SK-N-SH (cell line): ENCODE results near the gene TMEM106A. TPM values are rescaled to one million over a fixed set of nuclear protein-coding genes. Genes with fewer than 3 reads are reported as not detected.
"Not testable (repeated sequence)": the region's sequence is repeated elsewhere in the genome, so short reads cannot be mapped to it uniquely, and the experiment has no call there.

Source experiments
- CTCF ChIA-PET: fragments of 300-600, 350-600 bp; formaldehyde crosslinking; extraction: SDS; loops from one replicate; lab custom pipeline; 2021; lab: Yijun Ruan, JAX
- POLR2A ChIA-PET: fragments of 350-600 bp; sonication (Branson Sonifier 250); formaldehyde crosslinking; extraction: SDS; loops from one replicate; lab custom pipeline; 2020; ENCODE audit warnings: antibody characterized with exemption, inconsistent platforms; lab: Yijun Ruan, JAX
- DNase-seq: peaks from one replicate; pipeline ENCODE4 v3.0.0; 2012
- H2AFZ ChIP-seq: fragments of 200-600 bp; sonication (generic); 2 replicates; pipeline ENCODE4 v1.8.1; 2016; ENCODE audit warnings: antibody characterized with exemption, mild to moderate bottlenecking, low read depth
- H3F3A ChIP-seq: fragments of 200-600 bp; sonication (generic); replicated peaks from 2 replicates; pipeline ENCODE3; 2016; ENCODE audit warnings: antibody characterized with exemption, mild to moderate bottlenecking; ENCODE audit not compliant: insufficient read depth
- H3K27ac ChIP-seq, 2 experiments: fragments of 200-500 bp in 1 of 2; fragments of 200-600 bp in 1 of 2; sonication (Bioruptor generic) in 1 of 2; sonication (generic), shearing (Covaris generic) in 1 of 2; 2 replicates each; pipeline versions ENCODE4 v1.5.1 to v1.6.1; 2014 to 2016; ENCODE audit warnings: low read depth in 2 of 2, inconsistent platforms in 1 of 2, low read length in 1 of 2, mild to moderate bottlenecking in 1 of 2, mixed read lengths in 1 of 2
- H3K27me3 ChIP-seq: fragments of 200-600 bp; sonication (generic), shearing (Covaris generic); 2 replicates; pipeline ENCODE4 v1.6.1; 2016; ENCODE audit warnings: mixed run types; ENCODE audit not compliant: insufficient read depth
- H3K36me3 ChIP-seq, 2 experiments: fragments of 200-500 bp in 1 of 2; fragments of 200-600 bp in 1 of 2; sonication (Bioruptor generic) in 1 of 2; sonication (generic) in 1 of 2; replicated peaks in 1 of 2; 2 replicates each; pipeline versions ENCODE3 to v1.5.1; 2014 to 2016; ENCODE audit warnings: low read length in 1 of 2, mild to moderate bottlenecking in 1 of 2; ENCODE audit not compliant: insufficient read depth in 2 of 2, control insufficient read depth in 1 of 2
- H3K4me1 ChIP-seq, 2 experiments: fragments of 200-500 bp in 1 of 2; fragments of 200-600 bp in 1 of 2; sonication (Bioruptor generic) in 1 of 2; sonication (generic), shearing (Covaris generic) in 1 of 2; 2 replicates each; pipeline versions ENCODE4 v1.5.1 to v1.6.1; 2014 to 2016; ENCODE audit warnings: low read depth in 1 of 2, low read length in 1 of 2, mixed run types in 1 of 2; ENCODE audit not compliant: insufficient read depth in 2 of 2, control insufficient read depth in 1 of 2
- H3K4me2 ChIP-seq: fragments of 200-600 bp; sonication (generic), shearing (Covaris generic); 2 replicates; pipeline ENCODE4 v1.6.1; 2017; ENCODE audit warnings: mixed run types
- H3K4me3 ChIP-seq, 2 experiments: fragments of 200-500 bp in 1 of 2; fragments of 200-600 bp in 1 of 2; sonication (Bioruptor generic) in 1 of 2; sonication (generic), shearing (Covaris generic) in 1 of 2; 2 replicates each; pipeline versions ENCODE4 v1.5.1 to v1.8.1; 2014 to 2016; ENCODE audit warnings: low read depth in 2 of 2, inconsistent platforms in 1 of 2, low read length in 1 of 2, mild to moderate bottlenecking in 1 of 2, mixed read lengths in 1 of 2, moderate library complexity in 1 of 2
- H3K79me2 ChIP-seq: fragments of 200-600 bp; sonication (generic); 2 replicates; pipeline ENCODE4 v1.8.1; 2017; ENCODE audit warnings: mild to moderate bottlenecking; ENCODE audit not compliant: insufficient read depth
- H3K9ac ChIP-seq: fragments of 200-600 bp; sonication (generic); 2 replicates; pipeline ENCODE4 v1.6.1; 2017; ENCODE audit warnings: mixed run types
- H3K9me2 ChIP-seq: fragments of 200-600 bp; sonication (generic); 2 replicates; pipeline ENCODE4 v1.6.1; 2017; ENCODE audit warnings: mixed run types
- H3K9me3 ChIP-seq: fragments of 200-600 bp; sonication (generic); 2 replicates; pipeline ENCODE4 v1.6.1; 2017; ENCODE audit warnings: mixed run types, mild to moderate bottlenecking, moderate library complexity
- H4K20me1 ChIP-seq: fragments of 200-600 bp; sonication (generic); 2 replicates; pipeline ENCODE4 v1.6.1; 2017; ENCODE audit warnings: mild to moderate bottlenecking, mixed run types; ENCODE audit not compliant: insufficient read depth
- WGBS: methylation state at CpG from one replicate; pipeline ENCODE4 v1.1.6; 2017; ENCODE audit warnings: low lambda C conversion rate; 5-methylcytosine and 5-hydroxymethylcytosine counted together
- polyA plus RNA-seq, 3 experiments: library from polyadenylated mRNA; depleted of rRNA; stranded (reverse); fragments of >200 nt; gene quantifications; 2 replicates each; pipeline ENCODE4 v1.2.3, GENCODE V29; 2012
- small RNA-seq, 7 experiments: library from RNA; depleted of rRNA; stranded (forward); fragments of <200 nt; gene quantifications; one replicate each; pipeline ENCODE3, GENCODE V24; 2012

Gene TMEM106A
- polyA plus RNA-seq, 1 of the 3 experiments (the other 2 are of a cell fraction): 0.12 TPM

GRCh38 chr17:43246456-43246855 is 34.8 kb downstream of the TMEM106A start:
- H3K9ac ChIP-seq, DNase-seq, H3K9me3 ChIP-seq, CTCF ChIA-PET, H3K27ac ChIP-seq, H3K9me2 ChIP-seq, H3K79me2 ChIP-seq, H2AFZ ChIP-seq, H3K27me3 ChIP-seq, H4K20me1 ChIP-seq, H3K4me3 ChIP-seq, POLR2A ChIA-PET, H3K4me2 ChIP-seq, H3K36me3 ChIP-seq, H3F3A ChIP-seq, H3K4me1 ChIP-seq: not testable (repeated sequence)
- 47% methylated on average over 18 of the region's 23 CpGs for WGBS

Small RNAs within 50 kb of the gene (small RNA-seq; reads per million reads assigned to genes)
- gene AC060780.2 (0 reads per million in 7 experiments), gene AC060780.3 (0 reads per million in 7 experiments), gene RF00004 (0 to 0.13 (median 0) reads per million in 7 experiments), gene RNU2-1 (0 reads per million in 7 experiments)

Other genes with a start within 250 kb of the TMEM106A start
- gene AARSD1, start 247.4 kb upstream of the TMEM106A start, polyA plus RNA-seq (2012; rRNA removed): 52.0 and 59.4 TPM in 2 replicates
- gene PTGES3L, start 231.8 kb upstream of the TMEM106A start, polyA plus RNA-seq (2012; rRNA removed): 1.4 and 1.7 TPM in 2 replicates
- 9.0 and 9.5 TPM in 2 replicates for gene RUNDC1, start 231.3 kb upstream of the TMEM106A start, polyA plus RNA-seq (2012; rRNA removed)
- 4,890 and 6,383 TPM in 2 replicates for gene RPL27, start 213.5 kb upstream of the TMEM106A start, polyA plus RNA-seq (2012; rRNA removed)
- 15.7 and 17.6 TPM in 2 replicates for gene IFI35, start 205.1 kb upstream of the TMEM106A start, polyA plus RNA-seq (2012; rRNA removed)
- 157 and 170 TPM in 2 replicates for gene VAT1, start 189.5 kb upstream of the TMEM106A start, polyA plus RNA-seq (2012; rRNA removed)
- 8.9 and 10.5 TPM in 2 replicates for gene RND2, start 186.6 kb upstream of the TMEM106A start, polyA plus RNA-seq (2012; rRNA removed)
- 11.2 and 12.5 TPM in 2 replicates for gene BRCA1, start 86.5 kb upstream of the TMEM106A start, polyA plus RNA-seq (2012; rRNA removed)
- gene NBR1, start 40.7 kb upstream of the TMEM106A start, polyA plus RNA-seq (2012; rRNA removed): 41.4 and 62.5 TPM in 2 replicates
- gene CCDC200, start 16.7 kb downstream of the TMEM106A start, polyA plus RNA-seq (2012; rRNA removed): not detected in 2 replicates
- gene RNU2-1, start 22.1 kb downstream of the TMEM106A start, polyA plus RNA-seq (2012; rRNA removed): not detected in 2 replicates
- gene ARL4D, start 187.1 kb downstream of the TMEM106A start, polyA plus RNA-seq (2012; rRNA removed): 22.7 and 29.5 TPM in 2 replicates